ENCODE results near the gene PTPRT. TPM values are rescaled to one million over a fixed set of nuclear protein-coding genes. Genes with fewer than 3 reads are reported as not detected.
A peak's percentile ranks its signal among the peaks of the same experiment; 100 is the strongest.
"Not testable (repeated sequence)": the region's sequence is repeated elsewhere in the genome, so short reads cannot be mapped to it uniquely, and the experiment has no call there.

The PTPRT gene
- total RNA-seq, 4 donors from 2014 or later: 0.67 to 2.5 (median 1.0) TPM

DNA sequence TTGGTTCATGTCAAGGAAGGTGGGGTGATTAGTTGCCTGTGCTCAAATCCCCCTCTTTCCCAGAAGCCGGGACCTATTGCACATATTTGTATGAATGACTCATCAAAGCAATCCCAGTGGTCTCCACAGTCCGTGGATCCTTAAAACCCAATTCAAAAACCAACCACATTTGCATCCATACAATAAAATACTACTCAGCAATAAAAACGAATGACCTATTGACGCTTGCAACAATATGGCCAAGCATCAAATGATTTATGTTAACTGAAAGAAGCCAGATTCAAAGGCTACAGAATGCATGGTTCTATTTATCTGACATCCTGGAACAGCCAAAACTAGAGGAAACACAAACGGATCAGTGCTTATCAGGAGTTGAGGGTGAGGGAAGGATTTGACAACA, 275.4 kb downstream of the PTPRT start:
- Histone ChIP-seq H3K36me3 (no peaks in the 10 kb centered on the region), H3K4me1 (no peaks in the 10 kb centered on the region), H3K27me3 (no peaks in the 10 kb centered on the region), H3K4me3 (no peak overlapping the region), H3K9me3 (no peaks in the 10 kb centered on the region), H3K27ac (no peak overlapping the region)
- no peak for DNase-seq
- TF ChIP-seq POLR2A (IDR thresholded peaks at IDR 0.05): no peak
- TF ChIP-seq, protein P1, sequence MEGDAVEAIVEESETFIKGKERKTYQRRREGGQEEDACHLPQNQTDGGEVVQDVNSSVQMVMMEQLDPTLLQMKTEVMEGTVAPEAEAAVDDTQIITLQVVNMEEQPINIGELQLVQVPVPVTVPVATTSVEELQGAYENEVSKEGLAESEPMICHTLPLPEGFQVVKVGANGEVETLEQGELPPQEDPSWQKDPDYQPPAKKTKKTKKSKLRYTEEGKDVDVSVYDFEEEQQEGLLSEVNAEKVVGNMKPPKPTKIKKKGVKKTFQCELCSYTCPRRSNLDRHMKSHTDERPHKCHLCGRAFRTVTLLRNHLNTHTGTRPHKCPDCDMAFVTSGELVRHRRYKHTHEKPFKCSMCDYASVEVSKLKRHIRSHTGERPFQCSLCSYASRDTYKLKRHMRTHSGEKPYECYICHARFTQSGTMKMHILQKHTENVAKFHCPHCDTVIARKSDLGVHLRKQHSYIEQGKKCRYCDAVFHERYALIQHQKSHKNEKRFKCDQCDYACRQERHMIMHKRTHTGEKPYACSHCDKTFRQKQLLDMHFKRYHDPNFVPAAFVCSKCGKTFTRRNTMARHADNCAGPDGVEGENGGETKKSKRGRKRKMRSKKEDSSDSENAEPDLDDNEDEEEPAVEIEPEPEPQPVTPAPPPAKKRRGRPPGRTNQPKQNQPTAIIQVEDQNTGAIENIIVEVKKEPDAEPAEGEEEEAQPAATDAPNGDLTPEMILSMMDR (IDR thresholded peaks at IDR 0.05): no peak

DNA sequence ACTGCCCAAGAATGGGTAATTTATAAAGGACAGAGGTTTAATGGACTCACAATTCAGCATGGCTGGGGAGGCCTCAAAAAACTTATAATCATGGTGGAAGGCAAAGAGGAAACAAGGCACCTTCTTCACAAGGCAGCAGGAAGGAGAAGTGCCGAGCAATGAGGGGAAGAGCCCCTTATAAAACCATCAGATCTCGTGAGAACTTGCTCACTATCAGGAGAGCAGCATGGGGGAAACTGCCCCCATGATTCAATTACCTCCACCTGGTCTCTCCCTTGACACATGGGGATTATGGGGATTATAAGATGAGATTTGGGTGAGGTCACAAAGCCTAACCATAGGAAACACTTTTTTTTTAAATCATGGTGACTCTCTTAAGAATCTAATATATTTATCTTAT, 278.9 kb downstream of the PTPRT start:
- not testable (repeated sequence) for H3K4me1 ChIP-seq, H3K27ac ChIP-seq, H3K27me3 ChIP-seq, DNase-seq, H3K4me3 ChIP-seq, H3K36me3 ChIP-seq, H3K9me3 ChIP-seq

DNA sequence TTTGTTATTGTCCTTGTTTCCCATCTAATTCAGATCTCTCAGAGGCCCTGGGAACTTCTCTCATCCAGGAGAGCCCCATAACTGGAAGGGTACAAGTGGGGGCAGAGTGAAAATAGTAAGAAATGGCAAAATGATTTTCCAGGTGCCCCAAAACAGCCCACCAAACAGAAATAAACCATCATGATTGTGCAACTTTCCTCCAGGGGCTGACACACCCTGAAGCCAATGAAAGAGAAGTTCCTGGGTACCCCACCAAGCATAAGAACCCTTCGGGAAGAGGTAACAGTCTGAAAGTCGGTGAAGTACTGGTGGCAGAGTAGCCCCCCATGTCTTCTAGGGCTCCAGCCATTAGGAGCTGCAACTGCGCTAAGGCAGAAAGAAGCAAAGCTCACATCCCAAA, 282.0 kb downstream of the PTPRT start:
- H3K9me3 ChIP-seq: no peaks in the 10 kb centered on the region
- no peak overlapping the region for H3K4me3 ChIP-seq
- no peak overlapping the region for H3K27ac ChIP-seq
- no peak for DNase-seq
- TF ChIP-seq POLR2A (IDR thresholded peaks at IDR 0.05): no peak
- TF ChIP-seq, protein P1 (IDR thresholded peaks at IDR 0.05): no peak
- H3K36me3 ChIP-seq: no peaks in the 10 kb centered on the region
- no peaks in the 10 kb centered on the region for H3K4me1 ChIP-seq
- no peaks in the 10 kb centered on the region for H3K27me3 ChIP-seq

DNA sequence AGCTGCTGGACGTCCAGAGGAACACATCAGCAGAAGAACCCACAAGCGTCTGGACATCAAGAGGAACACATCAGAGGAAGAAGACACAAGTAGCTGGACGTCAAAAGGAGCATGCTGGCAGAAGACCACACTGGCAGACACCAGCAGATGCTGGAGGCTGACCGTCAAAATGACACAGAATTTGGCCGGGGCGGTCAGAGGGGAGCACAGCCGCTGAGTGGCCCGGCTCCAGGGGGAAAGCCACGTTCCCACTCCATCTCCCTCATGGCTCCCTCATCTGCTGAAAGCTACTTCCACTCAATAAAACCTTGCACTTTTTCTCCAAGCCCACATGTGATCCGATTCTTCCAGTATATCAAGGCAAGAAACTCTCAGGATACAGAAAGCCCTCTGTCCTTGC, 283.6 kb downstream of the PTPRT start:
- no peaks in the 10 kb centered on the region for H3K9me3 ChIP-seq
- H3K4me1 ChIP-seq: no peaks in the 10 kb centered on the region
- H3K4me3 ChIP-seq: no peak overlapping the region
- H3K36me3 ChIP-seq: no peaks in the 10 kb centered on the region
- no peak for DNase-seq
- no peak overlapping the region for H3K27ac ChIP-seq
- TF ChIP-seq POLR2A (IDR thresholded peaks at IDR 0.05): no peak
- TF ChIP-seq, protein P1 (IDR thresholded peaks at IDR 0.05): no peak
- no peaks in the 10 kb centered on the region for H3K27me3 ChIP-seq

DNA sequence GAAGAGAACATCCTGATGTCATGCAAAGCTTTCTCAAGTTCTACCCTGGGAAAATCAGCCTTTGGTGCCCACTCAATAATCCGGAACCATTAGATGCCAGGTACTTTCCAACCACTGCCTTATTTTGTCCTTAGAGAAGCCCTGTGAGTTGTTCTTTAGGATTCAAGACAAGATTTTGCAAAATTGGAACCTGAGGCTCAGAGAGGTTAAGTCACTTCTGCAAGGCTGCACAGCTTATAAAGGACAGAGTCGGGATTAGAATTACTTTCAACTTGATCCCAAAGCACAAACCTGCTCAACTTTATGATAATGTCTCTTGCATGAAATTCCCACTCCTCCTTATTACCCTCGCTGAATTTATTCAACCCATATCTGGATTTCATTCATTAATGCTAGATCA, 287.2 kb downstream of the PTPRT start:
- H3K4me1 ChIP-seq: no peaks in the 10 kb centered on the region
- H3K27ac ChIP-seq: peak overlapping the region in 1 of 4 donors; percentile 11
- no peaks in the 10 kb centered on the region for H3K36me3 ChIP-seq

DNA sequence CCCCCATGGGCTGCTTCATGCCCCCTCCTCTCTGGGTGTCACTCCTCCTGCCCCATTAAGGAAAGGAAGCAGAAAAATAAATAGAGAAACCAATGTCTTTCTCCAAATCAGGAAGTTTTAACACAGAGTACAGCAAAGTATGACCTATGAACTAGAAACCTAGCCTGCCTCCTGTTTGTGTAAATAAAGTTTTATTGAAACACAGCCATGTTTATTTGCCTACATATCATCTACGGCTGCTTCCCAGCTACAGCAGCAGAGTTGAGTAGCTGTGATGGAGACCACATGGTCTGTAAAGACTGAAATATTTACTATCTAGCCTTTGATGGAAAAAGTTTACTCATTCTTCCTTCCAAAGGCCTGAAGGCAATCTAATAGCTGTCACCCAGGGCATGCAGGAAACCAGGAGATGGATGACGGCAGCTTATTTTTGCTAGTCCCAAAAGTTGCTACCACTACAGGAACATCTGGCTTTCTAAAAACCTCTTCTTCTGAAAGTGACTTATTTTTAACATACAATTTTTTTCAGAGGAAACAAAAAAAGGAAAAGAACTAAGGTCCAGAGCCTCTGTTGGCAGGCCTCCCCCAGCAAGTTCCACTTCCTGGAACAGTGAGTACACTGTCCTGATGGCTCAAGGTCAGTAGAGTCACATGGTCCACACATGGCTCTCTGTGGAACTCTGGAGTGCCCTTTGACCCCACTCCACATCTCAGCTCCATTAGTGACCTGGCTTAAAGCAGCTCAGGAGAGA, 287.8 kb downstream of the PTPRT start:
- no peaks in the 10 kb centered on the region for H3K27me3 ChIP-seq
- H3K4me3 ChIP-seq: no peak overlapping the region
- TF ChIP-seq, protein P1 (IDR thresholded peaks at IDR 0.05): no peak
- TF ChIP-seq POLR2A (IDR thresholded peaks at IDR 0.05): no peak
- DNase-seq: no peak
- H3K27ac ChIP-seq: peak overlapping the region in 1 of 4 donors; percentile 11
- no peaks in the 10 kb centered on the region for H3K36me3 ChIP-seq
- H3K9me3 ChIP-seq: no peaks in the 10 kb centered on the region
- no peaks in the 10 kb centered on the region for H3K4me1 ChIP-seq

More for the DNA sequence above, 287.2 kb downstream of the PTPRT start:
- no peak for TF ChIP-seq POLR2A (IDR thresholded peaks at IDR 0.05)
- TF ChIP-seq, protein P1 (IDR thresholded peaks at IDR 0.05): no peak
- no peaks in the 10 kb centered on the region for H3K27me3 ChIP-seq
- H3K4me3 ChIP-seq: no peak overlapping the region
- DNase-seq: no peak
- H3K9me3 ChIP-seq: no peaks in the 10 kb centered on the region

DNA sequence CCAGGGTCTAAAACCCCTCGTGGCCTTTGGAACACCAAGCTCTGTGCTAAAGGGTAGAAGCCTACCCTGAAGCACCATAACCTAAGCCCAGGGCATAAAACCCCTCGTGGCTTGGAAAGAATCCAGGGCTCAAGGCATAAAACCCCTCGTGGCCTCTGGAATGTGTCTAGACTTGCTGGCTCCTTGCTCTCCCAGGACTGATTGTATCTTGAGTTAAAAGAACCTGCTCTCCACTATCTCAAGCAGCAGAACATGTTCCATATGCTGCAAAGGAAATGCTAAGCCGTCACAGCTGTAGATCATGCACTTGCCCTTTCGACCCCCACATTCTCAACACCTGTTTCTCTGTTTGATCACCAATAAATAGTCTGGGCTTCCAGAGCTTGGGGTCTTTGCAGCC, 288.9 kb downstream of the PTPRT start:
- not testable (repeated sequence) for H3K27me3 ChIP-seq, H3K36me3 ChIP-seq, H3K4me1 ChIP-seq, H3K27ac ChIP-seq, H3K4me3 ChIP-seq, DNase-seq, H3K9me3 ChIP-seq

Measured in Peyer's patch (tissue), 4 donors.